ENCODE measurements around the gene FRK.
"Not testable (repeated sequence)": the region's sequence is repeated elsewhere in the genome, so short reads cannot be mapped to it uniquely, and the experiment has no call there.

FRK gene

GRCh38 chr6:116060572-116061283 is at the start of gene FRK:
Gene FRK, minus strand, starts transcription at chr6:116060891. Its CDS starts 580 bp downstream, at chr6:116060311.
- no peak for DNase-seq (ENCODE audit: low spot score)

- no peak for DNase-seq (ENCODE audit: low spot score)
Measured at GRCh38 chr6:116108836-116109235, 48.1 kb upstream of the FRK start.

- DNase-seq (ENCODE audit: low spot score) = no peak
Measured at GRCh38 chr6:116106146-116106545, 45.5 kb upstream of the FRK start.

- DNase-seq (ENCODE audit: low spot score) = no peak
Measured at GRCh38 chr6:116105247-116105646, 44.6 kb upstream of the FRK start.

GRCh38 chr6:116104636-116105035 is 43.9 kb upstream of the FRK start:
- no peak for DNase-seq (ENCODE audit: low spot score)

- no peak for DNase-seq (ENCODE audit: low spot score)
Measured at GRCh38 chr6:116102873-116103272, 42.2 kb upstream of the FRK start.

- no peak for DNase-seq (ENCODE audit: low spot score)
Measured at GRCh38 chr6:116101790-116102189, 41.1 kb upstream of the FRK start.

- DNase-seq (ENCODE audit: low spot score) = no peak
Measured at GRCh38 chr6:116101302-116101718, 40.6 kb upstream of the FRK start.

- DNase-seq (ENCODE audit: low spot score) = peak; percentile 91
Measured at GRCh38 chr6:116100419-116101301, 40.0 kb upstream of the FRK start, which contains the start of gene NT5DC1. Gene NT5DC1, plus strand, starts transcription at chr6:116100853. Its CDS starts 78 bp downstream, at chr6:116100931.

GRCh38 chr6:116099036-116099435 is 38.3 kb upstream of the FRK start:
- DNase-seq (ENCODE audit: low spot score) = no peak

- no peak for DNase-seq (ENCODE audit: low spot score)
Measured at GRCh38 chr6:116096979-116097816, 36.5 kb upstream of the FRK start.

- not testable (repeated sequence) for DNase-seq (ENCODE audit: low spot score)
Measured at GRCh38 chr6:116096048-116096759, 35.5 kb upstream of the FRK start.

- no peak for DNase-seq (ENCODE audit: low spot score)
Measured at GRCh38 chr6:116094041-116094440, 33.4 kb upstream of the FRK start.

- DNase-seq (ENCODE audit: low spot score) = no peak
Measured at GRCh38 chr6:116090251-116090650, 29.6 kb upstream of the FRK start.

GRCh38 chr6:116088946-116089345 is 28.3 kb upstream of the FRK start:
- no peak for DNase-seq (ENCODE audit: low spot score)

- DNase-seq (ENCODE audit: low spot score) = no peak
Measured at GRCh38 chr6:116087437-116088027, 26.8 kb upstream of the FRK start.

GRCh38 chr6:116084284-116084683 is 23.6 kb upstream of the FRK start:
- no peak for DNase-seq (ENCODE audit: low spot score)

- no peak for DNase-seq (ENCODE audit: low spot score)
Measured at GRCh38 chr6:116083052-116083451, 22.4 kb upstream of the FRK start.

GRCh38 chr6:116078945-116079344 is 18.3 kb upstream of the FRK start:
- no peak for DNase-seq (ENCODE audit: low spot score)

- no peak for DNase-seq (ENCODE audit: low spot score)
Measured at GRCh38 chr6:116078522-116078921, 17.8 kb upstream of the FRK start.

GRCh38 chr6:116074732-116075390 is 14.2 kb upstream of the FRK start:
- no peak for DNase-seq (ENCODE audit: low spot score)

Measured in germinal center (tissue), 1 donor.